T-cell (primary cell): ENCODE results near the gene TSC2. TPM values are rescaled to one million over a fixed set of nuclear protein-coding genes. Genes with fewer than 3 reads are reported as not detected.
"Not testable (repeated sequence)": the region's sequence is repeated elsewhere in the genome, so short reads cannot be mapped to it uniquely, and the experiment has no call there.

Experiments
- ATAC-seq, 4 experiments: fragments of 200-7000 bp in 3 of 4; fragments of 150-1000 bp in 1 of 4; cut with Tn5 transposase; replicated peaks in 1 of 4; 1 replicate in 3 of 4; 2 replicates in 1 of 4; pipeline ENCODE4 v1.10.0; 2021; ENCODE audit warnings: moderate library complexity in 3 of 4, mild to moderate bottlenecking in 2 of 4, moderate number of reproducible peaks in 1 of 4
- CTCF ChIA-PET, 2 donors: fragments of 300-600 bp; sonication (Branson Sonifier 250); formaldehyde crosslinking; loops; one replicate each; lab custom pipeline; 2022; ENCODE audit warnings: antibody characterized with exemption in 2 of 2; lab: Charles Lee
- POLR2A ChIA-PET, 2 donors: fragments of 300-600 bp; sonication (Branson Sonifier 250); formaldehyde crosslinking; loops; one replicate each; lab custom pipeline; 2022; ENCODE audit warnings: antibody characterized with exemption in 2 of 2; lab: Charles Lee
- DNase-seq, 35 experiments: peaks; one replicate each; pipeline versions ENCODE4 v3.0.0 to v3.0.0-alpha.2; 2013 to 2023
- H3K27ac ChIP-seq: one replicate; pipeline ENCODE4 v1.5.1; 2013; ENCODE audit warnings: low read length
- H3K27me3 ChIP-seq, 2 experiments: replicated peaks in 1 of 2; 1 replicate in 1 of 2; 2 replicates in 1 of 2; pipeline versions ENCODE4 v1.6.1 to v1.7.0; 2013; ENCODE audit warnings: low read length in 1 of 2, mixed read lengths in 1 of 2; ENCODE audit not compliant: control insufficient read depth in 2 of 2, insufficient read depth in 2 of 2; ENCODE audit errors: extremely low read depth in 1 of 2
- H3K36me3 ChIP-seq, 2 donors: 1 replicate in 1 of 2; 2 replicates in 1 of 2; pipeline versions ENCODE4 v1.6.1 to v1.7.0; 2013; ENCODE audit warnings: low read length in 1 of 2; ENCODE audit not compliant: control insufficient read depth in 2 of 2, insufficient read depth in 1 of 2; ENCODE audit errors: extremely low read depth in 1 of 2
- H3K4me1 ChIP-seq, 2 experiments: 1 replicate in 1 of 2; 2 replicates in 1 of 2; pipeline versions ENCODE4 v1.6.1 to v1.7.0; 2013; ENCODE audit warnings: low read length in 2 of 2, mixed read lengths in 1 of 2; ENCODE audit not compliant: insufficient read depth in 2 of 2, control insufficient read depth in 1 of 2; ENCODE audit errors: extremely low read depth in 1 of 2
- H3K4me3 ChIP-seq, 2 donors: 1 replicate in 1 of 2; 2 replicates in 1 of 2; pipeline versions ENCODE4 v1.5.1 to v1.7.0; 2013; ENCODE audit warnings: mild to moderate bottlenecking in 2 of 2, low read length in 1 of 2, moderate library complexity in 1 of 2; ENCODE audit not compliant: control insufficient read depth in 1 of 2; ENCODE audit errors: extremely low read depth in 1 of 2
- H3K9me3 ChIP-seq: 2 replicates; pipeline ENCODE4 v1.7.0; 2013
- H3K27ac Mint-ChIP-seq, 2 donors: one replicate each; pipeline ENCODE4 v1.8.0; 2020 to 2021; ENCODE audit warnings: mild to moderate bottlenecking in 2 of 2, mixed read lengths in 2 of 2
- H3K27me3 Mint-ChIP-seq, 2 donors: one replicate each; pipeline ENCODE4 v1.8.0; 2021 to 2022; ENCODE audit warnings: mixed read lengths in 2 of 2
- H3K36me3 Mint-ChIP-seq: one replicate; pipeline ENCODE4 v1.8.0; 2021; ENCODE audit warnings: mixed read lengths
- H3K4me1 Mint-ChIP-seq, 3 donors: one replicate each; pipeline ENCODE4 v1.8.0; 2020 to 2022; ENCODE audit warnings: mixed read lengths in 3 of 3, mild to moderate bottlenecking in 1 of 3
- H3K4me3 Mint-ChIP-seq, 3 donors: one replicate each; pipeline ENCODE4 v1.8.0; 2020 to 2022; ENCODE audit warnings: mild to moderate bottlenecking in 3 of 3, mixed read lengths in 3 of 3, moderate library complexity in 3 of 3
- H3K9me3 Mint-ChIP-seq, 3 donors: one replicate each; pipeline ENCODE4 v1.8.0; 2020 to 2022; ENCODE audit warnings: mixed read lengths in 3 of 3
- WGBS: methylation state at CpG from one replicate; pipeline ENCODE4 v1.1.5; 2013; ENCODE audit warnings: missing lambda C conversion rate; ENCODE audit not compliant: insufficient coverage; 5-methylcytosine and 5-hydroxymethylcytosine counted together
- total RNA-seq, 35 experiments: library from RNA in 6 of 35; stranded (reverse) in 6 of 35; fragments of 120-200 nt in 1 of 35; gene quantifications; one replicate each; pipeline versions ENCODE4 v1.2.1 to v1.2.4 and lab custom pipeline; 2013 to 2026

Gene TSC2
- total RNA-seq, 5 donors from 2014 or later (not counting 1 experiment from before 2014, with no cell fraction given): 134 to 181 (median 161) TPM

DNA sequence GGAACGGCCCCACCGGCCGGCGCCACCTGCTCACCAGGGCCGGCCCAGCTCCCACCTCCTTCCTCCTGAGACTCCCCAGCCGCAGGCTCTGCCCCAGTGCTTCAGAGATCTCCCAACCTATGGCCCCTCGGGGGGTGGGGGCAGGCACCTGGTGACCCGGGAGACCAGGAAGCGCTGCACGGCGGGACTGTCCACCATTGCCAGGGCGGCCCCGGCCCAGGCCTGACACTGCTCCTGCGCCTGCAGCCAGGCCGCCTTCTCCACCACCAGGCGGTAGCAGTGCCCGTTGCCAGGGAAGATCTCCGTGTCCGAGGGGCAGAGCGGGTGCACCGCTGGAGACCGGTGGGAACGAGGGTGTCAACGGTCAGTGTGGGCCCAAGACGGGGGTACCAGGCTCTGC lies 69.6 kb downstream of the TSC2 start:
- H3K27me3 Mint-ChIP-seq, H3K4me1 ChIP-seq, CTCF ChIA-PET, H3K9me3 Mint-ChIP-seq, H3K36me3 Mint-ChIP-seq, H3K4me3 Mint-ChIP-seq, POLR2A ChIA-PET, H3K27me3 ChIP-seq, DNase-seq, ATAC-seq, H3K4me3 ChIP-seq, H3K27ac Mint-ChIP-seq, H3K27ac ChIP-seq, H3K9me3 ChIP-seq, H3K36me3 ChIP-seq: not testable (repeated sequence)
- 97% methylated on average over 3 of the region's 25 CpGs for WGBS
- peaks cover 3 to 12% (median 3%) of the 10 kb centered on the region in 3 donors for H3K4me1 Mint-ChIP-seq

DNA sequence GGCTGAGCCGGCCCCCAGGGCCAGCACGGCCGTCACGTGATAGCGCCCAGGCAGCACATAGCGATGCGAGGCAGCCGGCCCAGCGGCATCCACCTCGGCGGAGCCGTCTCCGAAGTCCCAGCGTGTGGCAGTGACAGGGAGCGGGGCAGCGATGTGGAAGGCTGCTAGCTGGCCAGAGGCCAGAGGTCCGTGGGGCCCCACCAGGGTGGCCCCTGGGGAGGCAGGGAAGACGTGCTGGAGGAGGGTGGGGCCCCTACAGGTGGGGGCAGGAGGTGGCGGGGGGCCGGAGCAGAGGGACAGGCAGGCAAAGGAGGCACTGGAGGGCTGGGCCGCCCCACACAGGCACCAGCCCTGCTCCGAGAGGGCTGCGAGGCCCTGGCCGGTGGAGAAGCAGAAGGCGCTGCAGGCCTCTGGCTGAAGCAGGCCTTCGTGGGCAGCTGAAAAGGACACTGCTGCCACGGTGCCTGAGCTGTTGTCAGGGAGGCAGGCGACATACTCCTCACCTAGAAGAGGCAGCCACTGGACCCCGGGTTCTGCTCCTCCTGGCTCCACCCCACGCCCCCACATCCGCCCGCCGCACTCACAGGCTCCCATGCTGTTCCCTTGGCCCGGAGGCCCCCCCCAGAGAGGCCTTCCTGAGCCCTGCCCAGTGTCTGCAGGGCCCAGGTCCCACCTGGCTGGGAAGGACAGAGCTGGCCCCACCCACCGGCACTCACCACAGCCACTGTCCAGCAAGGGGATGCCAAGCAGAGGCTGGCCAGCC lies 70.4 kb downstream of the TSC2 start:
- H3K27ac ChIP-seq, H3K36me3 Mint-ChIP-seq, H3K27ac Mint-ChIP-seq, ATAC-seq, H3K27me3 ChIP-seq, H3K4me3 Mint-ChIP-seq, H3K4me1 ChIP-seq, DNase-seq, H3K4me3 ChIP-seq, CTCF ChIA-PET, H3K9me3 ChIP-seq, H3K27me3 Mint-ChIP-seq, POLR2A ChIA-PET, H3K36me3 ChIP-seq, H3K9me3 Mint-ChIP-seq: not testable (repeated sequence)
- 100% methylated on average over 10 of the region's 35 CpGs for WGBS
- H3K4me1 Mint-ChIP-seq: peaks cover 3 to 12% (median 4%) of the 10 kb centered on the region in 3 donors

DNA sequence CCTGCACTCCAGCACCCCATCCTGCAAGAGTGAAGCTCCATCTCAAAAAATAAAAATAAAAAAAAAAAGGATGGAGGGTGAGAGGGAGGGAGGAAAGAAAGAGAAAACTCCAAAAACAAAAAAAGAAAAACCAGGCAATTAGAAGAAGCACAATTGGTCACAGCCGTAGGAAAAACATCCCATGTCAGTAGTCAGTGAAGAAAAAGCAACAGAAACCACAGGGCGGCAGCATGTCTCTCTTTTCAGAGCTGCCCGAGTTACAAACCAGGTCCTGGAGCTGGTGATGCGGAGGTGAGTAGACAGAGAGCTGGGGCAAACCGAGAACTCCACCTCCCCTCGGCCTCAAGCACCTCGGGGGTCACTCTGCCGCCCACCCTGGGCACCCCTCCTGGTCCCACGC lies 73.5 kb downstream of the TSC2 start:
- H3K27me3 ChIP-seq, H3K4me3 ChIP-seq, H3K4me3 Mint-ChIP-seq, H3K27me3 Mint-ChIP-seq, H3K36me3 Mint-ChIP-seq, H3K9me3 Mint-ChIP-seq, H3K27ac ChIP-seq, H3K36me3 ChIP-seq, H3K4me1 ChIP-seq, POLR2A ChIA-PET, H3K9me3 ChIP-seq: not testable (repeated sequence)
- CTCF ChIA-PET: interaction anchor here (0.8 to 1.4 kb wide), 3 partner anchors 19 to 34 kb away, joined by 3 to 7 read pairs (median 4); partner anchors contain the start of gene TRAF7 (in 1 of the 2)
- ATAC-seq (peak; percentile 46 to 74 (median 64)), DNase-seq (peak in 20 of 35 experiments; percentile 13 to 47 (median 26))
- Mint-ChIP-seq H3K4me1 (peaks cover 10 to 24% (median 11%) of the 10 kb centered on the region in 3 donors), H3K27ac (peak overlapping the region in 1 of 2 donors; percentile 52)
- 47% methylated on average over 2 of the region's 9 CpGs for WGBS

DNA sequence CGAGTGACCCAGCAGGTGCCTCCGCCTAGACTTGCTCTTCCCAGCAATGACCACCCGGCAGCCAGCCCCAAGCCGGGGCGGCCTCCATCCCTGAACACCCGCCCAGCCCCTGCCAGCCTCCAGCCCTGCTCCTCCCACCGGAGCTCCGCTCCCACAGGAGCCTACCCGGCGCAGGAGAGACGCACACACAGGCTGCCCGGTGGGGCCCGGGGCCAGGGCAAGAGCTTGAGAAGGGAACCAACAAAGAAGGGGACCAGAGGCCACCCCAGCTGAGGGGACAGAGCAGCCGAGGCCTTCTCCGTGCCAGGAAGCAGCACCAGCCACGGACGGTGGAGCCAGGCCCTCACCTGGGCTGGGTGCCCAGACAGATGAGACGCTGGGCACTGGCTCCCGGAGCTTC lies 74.1 kb downstream of the TSC2 start:
- ChIA-PET CTCF (interaction anchor here (0.8 to 1.4 kb wide), 3 partner anchors 18 to 33 kb away, joined by 3 to 7 read pairs (median 4); partner anchors contain the start of gene TRAF7 (in 1 of the 2)), POLR2A (no interaction called here)
- no peaks in the 10 kb centered on the region for H3K4me1 ChIP-seq
- H3K27me3 ChIP-seq: no peaks in the 10 kb centered on the region
- H3K27me3 Mint-ChIP-seq: no peaks in the 10 kb centered on the region
- ATAC-seq (no peak), DNase-seq (no peak)
- no peak overlapping the region for H3K27ac Mint-ChIP-seq
- no peak overlapping the region for H3K4me3 ChIP-seq
- no peak overlapping the region for H3K27ac ChIP-seq
- H3K36me3 Mint-ChIP-seq: no peaks in the 10 kb centered on the region
- H3K4me3 Mint-ChIP-seq: no peak overlapping the region
- no peaks in the 10 kb centered on the region for H3K9me3 ChIP-seq
- no peaks in the 10 kb centered on the region for H3K9me3 Mint-ChIP-seq
- H3K4me1 Mint-ChIP-seq: peaks cover 12 to 29% (median 12%) of the 10 kb centered on the region in 3 donors
- WGBS: 98% methylated on average over 14 of the region's 19 CpGs
- H3K36me3 ChIP-seq: no peaks in the 10 kb centered on the region

DNA sequence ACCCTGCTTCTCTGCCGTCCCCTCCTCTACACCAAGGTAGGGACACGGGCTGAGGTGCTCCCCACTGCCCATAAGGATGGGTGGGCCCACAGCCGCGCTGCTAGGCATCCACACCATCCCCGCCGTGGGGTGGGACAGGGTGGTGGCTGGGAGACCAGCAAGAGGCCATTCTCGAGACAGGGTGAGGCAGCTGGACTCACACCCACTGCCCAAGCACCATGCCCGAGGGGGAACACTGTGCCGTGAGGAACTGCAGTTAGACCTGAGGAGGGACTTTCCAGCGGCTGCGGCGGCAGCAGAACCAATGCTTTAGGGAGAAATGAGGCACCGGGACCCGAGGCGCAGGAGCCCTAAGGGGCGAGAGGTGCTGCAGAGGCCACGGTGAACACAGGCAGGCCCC lies 74.6 kb downstream of the TSC2 start:
- no peak for ATAC-seq
- Mint-ChIP-seq H3K27me3 (no peaks in the 10 kb centered on the region), H3K27ac (no peak overlapping the region), H3K4me1 (peaks cover 15 to 32% (median 15%) of the 10 kb centered on the region in 3 donors), H3K9me3 (no peaks in the 10 kb centered on the region), H3K4me3 (no peak overlapping the region), H3K36me3 (no peaks in the 10 kb centered on the region)
- Histone ChIP-seq H3K27ac (no peak overlapping the region), H3K4me1 (no peaks in the 10 kb centered on the region), H3K4me3 (no peak overlapping the region), H3K27me3 (no peaks in the 10 kb centered on the region), H3K9me3 (no peaks in the 10 kb centered on the region), H3K36me3 (no peaks in the 10 kb centered on the region)
- DNase-seq: no peak
- CTCF ChIA-PET: interaction anchor here in 1 of 2 donors (1.4 kb wide), 1 partner anchor 18 kb away, joined by 7 read pairs; no protein-coding TSS in a partner anchor
- WGBS: 88% methylated on average over 11 of the region's 17 CpGs
- POLR2A ChIA-PET: no interaction called here

DNA sequence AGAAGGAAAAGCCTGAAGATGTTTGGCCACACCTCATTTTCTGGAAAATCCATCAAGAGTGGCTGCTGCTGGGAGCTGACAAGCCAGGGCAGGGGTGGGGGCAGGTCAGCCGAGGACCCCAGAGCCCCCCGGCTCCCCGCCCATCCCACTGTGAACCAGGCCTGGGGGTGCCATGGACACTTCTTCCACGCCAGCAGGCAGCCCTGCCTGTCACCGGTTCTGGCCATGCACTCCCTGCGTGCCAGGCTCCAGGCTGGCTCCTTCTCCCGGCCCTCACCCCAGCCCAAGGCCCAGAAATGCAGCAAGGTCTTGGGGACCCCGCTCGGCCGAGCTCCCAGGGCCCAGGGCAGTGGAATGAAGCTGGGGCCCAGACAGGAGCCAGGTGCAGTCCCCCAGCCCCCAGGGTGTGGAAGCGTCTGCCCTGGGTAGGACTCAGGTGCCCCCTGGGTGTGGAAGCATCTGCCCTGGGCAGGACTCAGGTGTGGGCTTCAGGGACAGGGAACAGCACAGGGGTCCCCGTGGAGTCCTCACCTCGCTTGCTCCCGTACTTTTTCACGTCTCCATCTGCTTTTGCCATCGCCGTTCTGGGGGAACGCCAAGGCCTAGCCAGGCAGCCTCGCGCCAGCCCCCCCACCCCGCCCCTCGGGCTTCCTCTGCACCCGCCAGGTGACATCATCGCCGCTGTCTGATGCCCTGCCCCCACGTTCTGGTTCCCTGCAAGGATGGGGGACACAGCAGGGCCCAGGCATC lies 75.3 kb downstream of the TSC2 start:
- 93% methylated on average over 6 of the region's 26 CpGs for WGBS
- H3K27me3 Mint-ChIP-seq, H3K27me3 ChIP-seq, CTCF ChIA-PET, H3K36me3 ChIP-seq, H3K4me1 ChIP-seq, H3K9me3 Mint-ChIP-seq, H3K27ac ChIP-seq, H3K27ac Mint-ChIP-seq, POLR2A ChIA-PET, H3K36me3 Mint-ChIP-seq, DNase-seq, H3K4me3 ChIP-seq, H3K9me3 ChIP-seq, H3K4me3 Mint-ChIP-seq, ATAC-seq: not testable (repeated sequence)
- H3K4me1 Mint-ChIP-seq: peaks cover 15 to 33% (median 15%) of the 10 kb centered on the region in 3 donors
